Endodermal cell (in vitro differentiated cells): ENCODE results near the gene DCAF8L1. TPM values are rescaled to one million over a fixed set of nuclear protein-coding genes. Genes with fewer than 3 reads are reported as not detected.

Experiments used
- DNase-seq: peaks from one replicate; pipeline ENCODE4 v3.0.0-alpha.2; 2017
- H3K27ac ChIP-seq: 2 replicates; pipeline ENCODE4 v1.5.1; 2013; ENCODE audit warnings: mild to moderate bottlenecking, low read depth, low read length, moderate library complexity
- H3K27me3 ChIP-seq: 2 replicates; pipeline ENCODE4 v1.6.1; 2013; ENCODE audit warnings: mild to moderate bottlenecking, low read length, moderate library complexity; ENCODE audit not compliant: insufficient read depth, control insufficient read depth, poor library complexity, severe bottlenecking
- H3K36me3 ChIP-seq: 2 replicates; pipeline ENCODE4 v1.7.0; 2013; ENCODE audit warnings: mild to moderate bottlenecking, low read length, moderate library complexity; ENCODE audit not compliant: control insufficient read depth, insufficient read depth
- H3K4me1 ChIP-seq: one replicate; pipeline ENCODE4 v1.7.0; 2013; ENCODE audit warnings: low read length; ENCODE audit not compliant: control insufficient read depth, insufficient read depth
- H3K4me3 ChIP-seq: 2 replicates; pipeline ENCODE4 v1.5.1; 2013; ENCODE audit warnings: mild to moderate bottlenecking, low read length, moderate library complexity
- H3K9ac ChIP-seq: 2 replicates; pipeline ENCODE4 v1.6.1; 2013; ENCODE audit warnings: mild to moderate bottlenecking, low read length, moderate library complexity; ENCODE audit not compliant: poor library complexity, severe bottlenecking; ENCODE audit errors: extremely low read depth
- H3K9me3 ChIP-seq: 2 replicates; pipeline ENCODE4 v1.6.1; 2013; ENCODE audit warnings: mild to moderate bottlenecking, low read length, moderate library complexity; ENCODE audit not compliant: control insufficient read depth
- H3K27ac Mint-ChIP-seq: 2 replicates; pipeline ENCODE4 v1.8.0; 2020; ENCODE audit warnings: mixed read lengths
- H3K27me3 Mint-ChIP-seq: 2 replicates; pipeline ENCODE4 v1.8.0; 2021; ENCODE audit warnings: mild to moderate bottlenecking, mixed read lengths; ENCODE audit not compliant: insufficient read depth
- H3K36me3 Mint-ChIP-seq: 2 replicates; pipeline ENCODE4 v1.8.0; 2020; ENCODE audit warnings: low read depth, mixed read lengths
- H3K4me1 Mint-ChIP-seq: 2 replicates; pipeline ENCODE4 v1.8.0; 2020; ENCODE audit warnings: mixed read lengths
- H3K4me3 Mint-ChIP-seq: 2 replicates; pipeline ENCODE4 v1.8.0; 2020; ENCODE audit warnings: mild to moderate bottlenecking, moderate library complexity, mixed read lengths
- H3K9me3 Mint-ChIP-seq: 2 replicates; pipeline ENCODE4 v1.8.0; 2020; ENCODE audit warnings: mild to moderate bottlenecking, mixed read lengths
- WGBS, 2 experiments: methylation state at CpG; one replicate each; pipeline versions ENCODE4 v1.1.5 to v1.1.7; 2013; ENCODE audit warnings: missing lambda C conversion rate in 2 of 2, mixed read lengths in 1 of 2; ENCODE audit not compliant: insufficient coverage in 1 of 2, insufficient read length in 1 of 2; 5-methylcytosine and 5-hydroxymethylcytosine counted together
- total RNA-seq, 2 donors: library from RNA; stranded (reverse); fragmentation: NEBNext Ultra II Directional in 1 of 2; extraction: Animal tissue kit (Norgen Biotek cat#: 25700) in 1 of 2; gene quantifications; 2 replicates in 1 of 2; 3 replicates in 1 of 2; pipeline ENCODE4 v1.2.1, GENCODE V29; 2021
- TF ChIP-seq, protein P1 (sequence below): fragments of 200-600 bp; sonication (generic); conservative IDR thresholded peaks from 2 replicates; pipeline ENCODE4 v1.5.0; 2021; ENCODE audit warnings: antibody characterized with exemption, mild to moderate bottlenecking

The DCAF8L1 gene
- total RNA-seq, 2 donors from 2014 or later: not detected

DNA sequence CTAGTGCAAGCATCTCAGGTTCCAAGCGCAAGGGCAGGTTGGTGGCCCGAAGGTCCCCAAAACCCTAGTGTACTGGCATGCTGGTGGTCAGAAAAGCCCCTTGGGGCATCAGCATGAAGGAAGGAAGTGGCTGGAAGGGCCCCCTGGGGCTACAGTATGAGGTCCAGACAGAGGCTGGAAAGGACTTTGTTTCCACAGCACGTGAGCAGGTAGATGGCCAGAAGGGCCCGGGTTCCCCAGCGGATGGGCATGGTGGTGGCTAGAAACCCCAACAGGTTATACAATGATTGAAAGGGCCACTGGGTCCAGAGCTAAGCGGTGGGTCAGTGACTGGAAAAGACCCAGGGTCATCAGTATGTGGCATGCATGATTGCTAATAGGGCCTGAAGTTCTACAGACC lies 34.7 kb upstream of the DCAF8L1 start:
- H3K9me3 Mint-ChIP-seq: no peaks in the 10 kb centered on the region
- Histone ChIP-seq H3K36me3 (no peaks in the 10 kb centered on the region), H3K4me3 (no peak overlapping the region), H3K9me3 (no peaks in the 10 kb centered on the region), H3K27ac (no peak overlapping the region), H3K27me3 (no peaks in the 10 kb centered on the region), H3K4me1 (no peaks in the 10 kb centered on the region), H3K9ac (no peak overlapping the region)
- no peak for DNase-seq
- WGBS, 2 experiments: 89% methylated on average over 6 of the region's 6 CpGs; no CpG with 5 or more reads in 1 of the 2 experiments
- H3K4me1 Mint-ChIP-seq: no peaks in the 10 kb centered on the region
- TF ChIP-seq, protein P1, sequence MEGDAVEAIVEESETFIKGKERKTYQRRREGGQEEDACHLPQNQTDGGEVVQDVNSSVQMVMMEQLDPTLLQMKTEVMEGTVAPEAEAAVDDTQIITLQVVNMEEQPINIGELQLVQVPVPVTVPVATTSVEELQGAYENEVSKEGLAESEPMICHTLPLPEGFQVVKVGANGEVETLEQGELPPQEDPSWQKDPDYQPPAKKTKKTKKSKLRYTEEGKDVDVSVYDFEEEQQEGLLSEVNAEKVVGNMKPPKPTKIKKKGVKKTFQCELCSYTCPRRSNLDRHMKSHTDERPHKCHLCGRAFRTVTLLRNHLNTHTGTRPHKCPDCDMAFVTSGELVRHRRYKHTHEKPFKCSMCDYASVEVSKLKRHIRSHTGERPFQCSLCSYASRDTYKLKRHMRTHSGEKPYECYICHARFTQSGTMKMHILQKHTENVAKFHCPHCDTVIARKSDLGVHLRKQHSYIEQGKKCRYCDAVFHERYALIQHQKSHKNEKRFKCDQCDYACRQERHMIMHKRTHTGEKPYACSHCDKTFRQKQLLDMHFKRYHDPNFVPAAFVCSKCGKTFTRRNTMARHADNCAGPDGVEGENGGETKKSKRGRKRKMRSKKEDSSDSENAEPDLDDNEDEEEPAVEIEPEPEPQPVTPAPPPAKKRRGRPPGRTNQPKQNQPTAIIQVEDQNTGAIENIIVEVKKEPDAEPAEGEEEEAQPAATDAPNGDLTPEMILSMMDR: no peak
- H3K27me3 Mint-ChIP-seq: peaks cover 10% of the 10 kb centered on the region
- H3K27ac Mint-ChIP-seq: no peak overlapping the region
- no peaks in the 10 kb centered on the region for H3K36me3 Mint-ChIP-seq
- H3K4me3 Mint-ChIP-seq: no peak overlapping the region

DNA sequence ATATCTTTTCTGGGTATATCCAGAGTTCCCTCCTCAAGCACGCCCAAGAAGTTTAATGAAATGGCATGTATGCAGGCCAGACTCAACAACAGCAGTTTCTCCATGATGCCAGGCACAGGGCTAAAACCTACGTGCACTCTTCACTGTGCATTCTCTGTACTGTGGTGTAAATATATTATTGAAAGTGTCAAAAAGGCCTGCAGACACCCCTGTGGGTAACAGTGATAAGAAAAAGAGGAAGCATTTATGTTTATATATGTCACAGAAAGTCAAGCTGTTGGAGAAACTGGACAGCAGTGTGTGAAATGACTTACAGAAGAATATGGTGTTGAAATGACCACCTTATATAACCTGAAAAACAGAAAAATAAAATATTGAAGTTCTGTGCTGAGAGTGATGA lies 29.6 kb upstream of the DCAF8L1 start:
- H3K27me3 Mint-ChIP-seq: peaks cover 5% of the 10 kb centered on the region
- H3K36me3 Mint-ChIP-seq: no peaks in the 10 kb centered on the region
- no peak overlapping the region for H3K27ac Mint-ChIP-seq
- TF ChIP-seq, protein P1: no peak
- H3K9me3 Mint-ChIP-seq: no peaks in the 10 kb centered on the region
- Histone ChIP-seq H3K9ac (no peak overlapping the region), H3K4me1 (no peaks in the 10 kb centered on the region), H3K36me3 (no peaks in the 10 kb centered on the region), H3K9me3 (no peaks in the 10 kb centered on the region), H3K27me3 (no peaks in the 10 kb centered on the region), H3K27ac (no peak overlapping the region), H3K4me3 (no peak overlapping the region)
- H3K4me1 Mint-ChIP-seq: no peaks in the 10 kb centered on the region
- no peak overlapping the region for H3K4me3 Mint-ChIP-seq
- no peak for DNase-seq
- 98 to 100% methylated on average over 1 to 2 of the region's 2 CpGs for WGBS, 2 experiments

DNA sequence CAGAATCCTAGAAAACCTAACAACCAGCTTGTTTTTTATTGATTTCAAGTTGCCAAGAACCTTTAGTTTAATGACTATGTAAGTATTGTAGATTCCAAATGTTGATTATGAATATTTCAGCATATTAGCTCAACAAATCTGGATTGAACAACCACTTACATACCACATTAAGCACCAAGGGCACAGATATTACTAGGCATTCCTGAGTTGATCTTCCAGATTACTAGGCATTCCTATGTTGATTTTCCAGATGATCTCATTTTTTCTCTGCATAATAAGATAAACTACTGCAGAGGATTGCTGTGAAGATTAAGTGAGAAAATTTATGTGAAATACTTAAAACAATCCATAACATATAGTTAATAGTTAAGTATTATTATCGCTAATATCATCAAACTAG lies 17.4 kb upstream of the DCAF8L1 start:
- Mint-ChIP-seq H3K4me3 (no peak overlapping the region), H3K27ac (no peak overlapping the region), H3K27me3 (no peaks in the 10 kb centered on the region), H3K9me3 (no peaks in the 10 kb centered on the region), H3K36me3 (no peaks in the 10 kb centered on the region), H3K4me1 (no peaks in the 10 kb centered on the region)
- no peak for DNase-seq
- no peak overlapping the region for H3K27ac ChIP-seq
- no CpG with 5 or more reads among the region's 1 CpG for WGBS, 2 experiments
- no peak overlapping the region for H3K4me3 ChIP-seq
- H3K9me3 ChIP-seq: no peaks in the 10 kb centered on the region
- H3K4me1 ChIP-seq: no peaks in the 10 kb centered on the region
- H3K36me3 ChIP-seq: no peaks in the 10 kb centered on the region
- TF ChIP-seq, protein P1: no peak
- H3K27me3 ChIP-seq: no peaks in the 10 kb centered on the region
- H3K9ac ChIP-seq: no peak overlapping the region
